GM18505 (cell line): ENCODE results near the gene METTL3.
A peak's percentile ranks its signal among the peaks of the same experiment; 100 is the strongest.

Experiments used
- ATAC-seq: cut with Tn5 transposase; IDR thresholded peaks from one replicate; pipeline ENCODE4 v1.9.1; 2021; ENCODE audit not compliant: unreplicated experiment
- POLR2A ChIP-seq: IDR thresholded peaks from 4 replicates; pipeline ENCODE4 v1.6.1; 2011; ENCODE audit warnings: borderline replicate concordance; ENCODE audit not compliant: insufficient read depth, insufficient read length; ENCODE audit errors: extremely low read depth

The METTL3 gene

DNA sequence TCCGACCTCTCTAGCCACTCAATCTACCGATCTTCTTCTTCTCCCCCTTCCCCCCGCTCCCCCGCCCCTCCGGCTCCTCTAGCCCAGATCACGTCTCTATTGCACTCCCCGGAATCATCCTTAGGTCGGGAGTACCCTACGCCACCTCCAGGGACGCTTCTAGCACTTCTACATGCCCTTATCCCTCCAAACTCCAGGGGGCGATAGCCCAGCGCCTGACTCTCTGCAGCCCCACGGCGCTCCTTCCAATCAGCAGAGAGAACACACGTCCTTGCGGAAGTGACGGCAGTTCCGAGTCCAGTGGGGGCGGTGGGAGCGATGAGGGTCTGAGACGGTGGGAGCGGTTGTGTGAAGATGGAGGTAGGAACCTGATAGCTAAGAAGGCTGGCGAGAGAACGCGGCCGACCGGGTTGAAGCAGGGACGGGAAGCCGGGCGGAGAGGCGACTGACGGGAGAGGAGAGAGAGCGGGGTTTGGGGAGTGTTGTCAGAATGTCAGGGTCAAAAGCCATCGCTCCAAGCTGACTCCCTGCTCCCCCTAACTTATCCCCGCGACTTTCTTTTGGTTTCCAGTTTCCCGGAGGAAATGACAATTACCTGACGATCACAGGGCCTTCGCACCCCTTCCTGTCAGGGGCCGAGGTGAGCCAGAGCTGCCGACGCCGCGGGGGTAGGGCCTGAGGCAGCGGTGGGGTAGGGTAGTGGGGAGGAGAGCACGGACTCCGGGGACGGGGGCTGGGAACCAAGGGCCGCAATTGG is 34.0 kb downstream of the METTL3 start, which contains the start of the genes RAB2B and TOX4:
Gene RAB2B (minus strand): TSS at position 35 of the 757 bp plus-strand sequence. CDS start 87 bp downstream, outside the sequence.
Gene TOX4 (plus strand): TSS at position 271 of the 757 bp plus-strand sequence. CDS start 84 bp downstream, at position 355.
- peak; percentile 99 for ATAC-seq
- TF ChIP-seq POLR2A = peak; percentile 81

DNA sequence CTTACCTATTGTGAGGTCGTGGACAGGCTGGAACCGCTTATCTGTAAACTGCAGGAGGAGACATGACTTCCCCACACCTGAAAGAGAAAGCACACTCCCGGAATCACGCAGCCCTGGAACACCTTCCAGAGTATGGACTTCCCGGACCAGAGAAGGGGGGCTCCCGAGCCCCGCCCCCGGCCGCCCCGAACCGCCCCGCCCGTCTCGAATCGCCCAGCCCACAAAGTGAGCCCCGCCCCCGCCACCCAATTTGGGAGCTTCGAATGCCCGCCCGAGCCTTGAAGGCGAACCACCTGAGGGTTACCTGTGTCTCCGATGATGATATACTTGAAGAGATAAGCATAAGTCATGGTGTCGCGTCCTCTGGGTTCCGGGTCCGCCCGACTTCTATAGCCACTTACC is 34.6 kb downstream of the METTL3 start:
- ATAC-seq = no peak
- peak; percentile 61 for TF ChIP-seq POLR2A

DNA sequence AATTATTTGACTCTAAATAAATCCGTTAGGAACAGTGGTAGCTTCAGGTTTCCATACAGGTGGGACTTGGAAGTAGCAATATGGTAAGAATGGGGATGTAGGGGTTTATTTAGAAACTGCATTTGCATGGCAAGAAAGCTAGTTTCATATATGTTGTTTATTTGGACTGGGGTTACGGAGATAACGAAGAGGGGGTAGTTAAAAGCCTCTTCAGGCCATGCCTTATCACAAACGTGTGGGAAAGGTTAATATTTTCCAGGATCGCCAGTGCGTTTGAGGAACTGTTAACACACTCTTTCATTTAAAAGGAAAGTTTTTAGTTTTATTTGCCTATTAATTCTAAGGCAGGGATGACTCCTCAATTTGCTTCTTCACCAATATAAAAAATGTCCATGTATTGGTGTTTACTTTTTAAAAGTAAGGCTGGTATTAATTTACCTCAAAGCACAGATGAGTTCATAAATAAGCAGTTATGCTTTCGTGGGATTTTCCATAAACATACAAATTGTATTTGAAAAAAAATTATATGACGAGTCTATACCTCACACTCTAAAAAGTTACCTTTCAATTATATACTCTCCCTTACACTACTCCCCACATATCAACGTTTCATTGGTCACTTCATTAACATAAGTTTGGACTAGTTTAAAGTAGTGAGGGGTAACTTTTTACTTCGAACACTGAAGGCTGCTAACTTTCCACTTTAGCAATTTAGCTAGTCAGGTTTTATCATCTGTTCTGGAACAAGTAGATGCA is 35.2 kb downstream of the METTL3 start:
- ATAC-seq = no peak
- TF ChIP-seq POLR2A = no peak

DNA sequence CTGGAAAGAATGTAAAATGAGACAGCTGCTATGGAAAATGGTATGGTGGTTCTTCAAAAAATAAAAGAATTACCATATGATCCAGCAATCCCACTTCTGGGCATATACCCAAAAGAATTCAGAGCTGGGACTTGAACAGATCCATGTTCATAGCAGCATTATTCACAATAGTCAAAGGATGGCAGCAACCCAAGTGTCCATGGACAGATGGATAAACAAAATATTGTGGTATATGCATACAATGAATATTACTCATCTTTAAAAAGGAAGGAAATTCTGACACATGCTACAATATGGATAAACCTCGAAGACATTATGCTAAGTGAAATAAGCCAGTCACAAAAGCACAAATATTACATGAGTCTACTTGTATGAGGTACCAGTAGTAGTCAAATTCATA is 43.5 kb downstream of the METTL3 start:
- no peak for TF ChIP-seq POLR2A
- no peak for ATAC-seq

DNA sequence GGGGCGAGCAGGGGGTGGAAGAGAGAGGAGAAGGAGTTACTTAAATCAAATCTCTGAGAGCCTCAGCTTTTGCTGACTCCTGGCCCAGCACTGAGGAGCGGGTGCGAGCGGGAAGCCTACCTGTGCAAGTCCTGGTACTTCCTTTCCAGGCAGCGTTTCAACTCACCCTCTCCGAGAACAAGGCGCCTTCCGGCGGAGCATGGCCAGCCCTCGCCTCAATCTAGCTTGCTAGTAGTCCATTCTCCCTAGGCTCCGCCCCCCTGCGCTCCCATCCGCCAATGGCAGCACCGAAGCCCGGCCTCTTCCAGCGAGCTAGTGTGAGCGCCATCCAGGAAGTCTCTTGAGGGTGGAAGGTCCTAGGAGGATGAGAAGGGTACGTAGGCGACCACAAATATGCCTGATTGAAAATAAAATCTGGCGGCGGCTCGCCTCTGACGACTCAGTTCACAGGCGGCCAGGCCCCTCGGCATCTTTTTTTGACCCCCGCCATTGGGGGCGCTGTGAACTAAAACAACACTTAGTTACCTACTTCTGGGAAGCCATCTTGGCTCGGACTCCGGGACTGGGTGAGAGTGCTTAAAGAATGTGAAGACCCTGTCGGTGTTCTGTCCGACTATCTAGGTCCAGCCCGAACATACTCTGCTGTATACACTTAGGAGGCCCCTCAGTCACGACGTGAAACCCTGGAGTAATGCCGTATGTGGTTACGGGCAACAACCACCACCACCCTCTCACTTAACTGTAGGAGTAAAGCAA is 55.0 kb downstream of the METTL3 start, which contains the start of gene CHD8:
Gene CHD8 (minus strand): TSS at position 212 of the 756 bp plus-strand sequence. CDS start 24,480 bp downstream, outside the sequence.
- peak; percentile 90 for TF ChIP-seq POLR2A
- ATAC-seq = peak; percentile 97

DNA sequence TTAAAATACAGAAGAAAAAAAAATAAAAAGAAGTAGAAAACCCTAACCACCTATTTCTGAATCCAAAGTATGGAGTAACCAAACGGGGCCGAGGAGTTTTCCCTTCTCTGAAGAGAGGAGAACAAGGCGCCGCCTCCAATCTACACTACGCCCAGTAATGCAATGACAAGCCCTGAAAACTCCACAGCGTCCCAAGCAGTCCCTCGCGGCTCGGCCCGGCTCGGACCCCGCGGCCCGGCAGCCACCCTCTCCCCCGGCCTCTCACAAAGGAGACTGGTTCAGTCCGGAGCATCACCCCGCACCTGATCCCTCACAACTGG is 55.6 kb downstream of the METTL3 start:
- no peak for TF ChIP-seq POLR2A
- peak; percentile 20 for ATAC-seq

DNA sequence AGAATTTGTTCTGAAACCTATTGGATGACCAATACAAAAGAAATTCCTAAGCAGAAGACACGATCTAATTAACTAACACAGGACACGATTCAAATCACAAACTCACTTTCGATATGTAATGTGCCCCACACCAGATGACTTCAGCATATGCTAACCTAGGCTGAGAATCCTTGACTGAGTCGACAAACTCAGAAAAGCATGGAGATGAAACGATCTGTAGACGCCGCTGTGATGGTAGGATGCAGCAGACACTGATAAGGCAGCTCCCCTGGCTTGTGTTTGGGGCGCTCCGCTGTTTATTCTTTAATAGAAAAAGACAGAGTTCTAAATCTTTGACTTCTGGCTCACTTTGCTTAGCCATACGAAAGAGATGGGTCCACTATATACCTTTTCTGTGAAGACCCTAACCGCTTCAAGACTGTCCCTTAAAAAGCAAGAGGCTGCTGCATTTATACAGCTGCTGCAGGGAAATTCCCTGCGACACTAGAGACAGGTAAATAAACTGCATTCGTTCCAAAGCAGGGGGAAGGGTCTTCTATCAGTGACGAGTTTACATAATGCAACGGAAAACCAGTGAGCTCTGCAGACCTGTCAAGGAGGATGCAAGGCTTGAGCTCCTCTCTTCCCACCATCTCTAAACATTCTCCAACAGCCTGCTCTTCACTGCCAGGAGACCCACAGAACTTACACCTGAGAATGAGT is 56.1 kb downstream of the METTL3 start:
- ATAC-seq = no peak
- no peak for TF ChIP-seq POLR2A

DNA sequence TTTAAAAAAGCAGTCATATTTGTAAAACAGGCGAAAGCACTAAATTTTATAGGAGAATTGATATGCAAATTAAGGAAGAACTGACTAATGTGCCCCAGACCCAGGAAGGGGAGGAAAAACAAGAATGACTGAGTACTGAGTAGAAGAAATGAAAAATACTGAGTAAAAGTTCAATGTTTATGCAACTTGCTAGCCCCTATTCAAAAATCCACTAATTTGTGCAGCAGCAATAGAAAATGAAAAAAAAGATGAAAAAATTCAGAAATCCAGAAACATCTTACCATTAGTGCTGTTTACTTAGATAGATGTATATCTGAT is 61.3 kb downstream of the METTL3 start:
- no peak for TF ChIP-seq POLR2A
- ATAC-seq = no peak
